GM18517 (cell line): ENCODE results near the gene SLC6A6.

Source experiments
- ATAC-seq: cut with Tn5 transposase; IDR thresholded peaks from one replicate; pipeline ENCODE4 v1.9.1; 2021; ENCODE audit warnings: mild to moderate bottlenecking, moderate library complexity; ENCODE audit not compliant: unreplicated experiment

The SLC6A6 gene

GRCh38 chr3:14371573-14372474 is 30.6 kb upstream of the SLC6A6 start:
- ATAC-seq, result no peak

- no peak for ATAC-seq
Measured at GRCh38 chr3:14372587-14372986, 29.8 kb upstream of the SLC6A6 start.

GRCh38 chr3:14373753-14374376 is 28.5 kb upstream of the SLC6A6 start:
- no peak for ATAC-seq

GRCh38 chr3:14374444-14374883 is 27.9 kb upstream of the SLC6A6 start:
- no peak for ATAC-seq

- ATAC-seq, result no peak
Measured at GRCh38 chr3:14375192-14375591, 27.2 kb upstream of the SLC6A6 start.

- ATAC-seq, result no peak
Measured at GRCh38 chr3:14376348-14377043, 25.9 kb upstream of the SLC6A6 start.

GRCh38 chr3:14377044-14377837 is 25.2 kb upstream of the SLC6A6 start:
- ATAC-seq, result no peak

- no peak for ATAC-seq
Measured at GRCh38 chr3:14377838-14378169, 24.6 kb upstream of the SLC6A6 start.

GRCh38 chr3:14378415-14378814 is 24.0 kb upstream of the SLC6A6 start:
- ATAC-seq, result no peak

GRCh38 chr3:14379843-14380242 is 22.6 kb upstream of the SLC6A6 start:
- ATAC-seq, result no peak

GRCh38 chr3:14386254-14386653 is 16.2 kb upstream of the SLC6A6 start:
- no peak for ATAC-seq

- no peak for ATAC-seq
Measured at GRCh38 chr3:14388201-14388600, 14.2 kb upstream of the SLC6A6 start.

- ATAC-seq, result no peak
Measured at GRCh38 chr3:14389166-14389606, 13.2 kb upstream of the SLC6A6 start.

- ATAC-seq, result no peak
Measured at GRCh38 chr3:14389716-14390115, 12.7 kb upstream of the SLC6A6 start.

- no peak for ATAC-seq
Measured at GRCh38 chr3:14391033-14391432, 11.4 kb upstream of the SLC6A6 start.

- ATAC-seq, result no peak
Measured at GRCh38 chr3:14392231-14392630, 10.2 kb upstream of the SLC6A6 start.

GRCh38 chr3:14392803-14393319 is 9.5 kb upstream of the SLC6A6 start:
- ATAC-seq, result no peak

GRCh38 chr3:14393440-14394106 is 8.8 kb upstream of the SLC6A6 start:
- ATAC-seq, result no peak

GRCh38 chr3:14396031-14396692 is 6.2 kb upstream of the SLC6A6 start:
- ATAC-seq, result no peak

GRCh38 chr3:14397046-14397445 is 5.4 kb upstream of the SLC6A6 start:
- ATAC-seq, result no peak
